ENCODE results near the gene GINS2. TPM values are rescaled to one million over a fixed set of nuclear protein-coding genes. Genes with fewer than 3 reads are reported as not detected.

GINS2 gene
- total RNA-seq, 1 experiment from 2014 or later = 38.0 TPM

DNA sequence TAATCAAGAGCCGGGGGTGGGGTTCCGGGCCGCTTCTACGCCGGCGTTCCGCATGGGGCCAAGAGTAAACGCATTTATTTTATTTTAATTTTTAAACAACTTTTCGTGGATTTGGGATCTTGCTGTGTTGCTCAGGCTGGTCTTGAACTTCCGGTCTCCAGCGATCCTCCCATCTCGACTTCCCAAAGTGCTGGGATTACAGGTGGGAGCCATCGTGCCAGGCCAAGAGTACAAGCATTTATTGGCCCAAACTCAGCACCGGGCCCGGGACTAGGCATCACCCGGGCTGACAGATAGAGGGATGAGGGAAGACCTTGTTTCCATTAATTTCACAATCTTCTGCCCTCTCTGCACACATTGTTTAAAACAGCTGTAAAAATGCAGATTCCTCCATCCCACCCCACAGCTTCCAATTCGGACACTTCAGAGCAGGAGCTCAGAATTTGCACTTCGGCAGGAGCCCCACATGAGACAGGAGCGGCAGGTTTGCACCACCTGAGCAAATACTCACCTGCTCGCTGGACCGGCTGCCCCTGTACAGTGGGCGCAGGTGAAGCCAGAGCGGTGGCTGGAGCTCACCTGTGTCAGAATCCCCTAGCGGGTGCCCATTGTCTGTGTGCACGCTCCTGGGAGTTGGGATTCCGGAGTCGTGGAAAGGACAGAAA lies 663 bp upstream of the GINS2 start:
- Mint-ChIP-seq H3K27me3 (ENCODE audit: low read depth) (peaks cover 17% of the 10 kb centered on the region; the same call in 1 of the 2 replicates), H3K36me3 (peaks cover 11% of the 10 kb centered on the region), H3K27ac (no peak overlapping the region), H3K4me3 (peak overlapping the region; percentile 62), H3K4me1 (peaks cover 10% of the 10 kb centered on the region), H3K9me3 (no peaks in the 10 kb centered on the region)
- POLR2A ChIA-PET = interaction anchor here (0.6 to 1.3 kb wide), 4 partner anchors 10 to 454 kb away, joined by 3 to 6 read pairs (median 4); no protein-coding TSS in a partner anchor
- ATAC-seq (no peak), DNase-seq (ENCODE audit: low spot score) (no peak)
- CTCF ChIA-PET = interaction anchor here (0.7 to 3.7 kb wide), 12 partner anchors 10 to 273 kb away, joined by 3 to 33 read pairs (median 4); no protein-coding TSS in a partner anchor
- TF ChIP-seq, protein P1, sequence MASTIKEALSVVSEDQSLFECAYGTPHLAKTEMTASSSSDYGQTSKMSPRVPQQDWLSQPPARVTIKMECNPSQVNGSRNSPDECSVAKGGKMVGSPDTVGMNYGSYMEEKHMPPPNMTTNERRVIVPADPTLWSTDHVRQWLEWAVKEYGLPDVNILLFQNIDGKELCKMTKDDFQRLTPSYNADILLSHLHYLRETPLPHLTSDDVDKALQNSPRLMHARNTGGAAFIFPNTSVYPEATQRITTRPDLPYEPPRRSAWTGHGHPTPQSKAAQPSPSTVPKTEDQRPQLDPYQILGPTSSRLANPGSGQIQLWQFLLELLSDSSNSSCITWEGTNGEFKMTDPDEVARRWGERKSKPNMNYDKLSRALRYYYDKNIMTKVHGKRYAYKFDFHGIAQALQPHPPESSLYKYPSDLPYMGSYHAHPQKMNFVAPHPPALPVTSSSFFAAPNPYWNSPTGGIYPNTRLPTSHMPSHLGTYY (CRISPR knock-in tag; IDR thresholded peaks at IDR 0.05) = no peak
- TF ChIP-seq ZNF219 (CRISPR knock-in tag; IDR thresholded peaks at IDR 0.05; ENCODE audit: borderline replicate concordance) = no peak
- peak; percentile 93 for TF ChIP-seq ZNF121 (CRISPR knock-in tag; IDR thresholded peaks at IDR 0.05)
- TF ChIP-seq GABPB1 (CRISPR knock-in tag; IDR thresholded peaks at IDR 0.05) = no peak
- no peak for TF ChIP-seq ZNF317 (CRISPR knock-in tag; IDR thresholded peaks at IDR 0.05; ENCODE audit: borderline replicate concordance, low read depth)

DNA sequence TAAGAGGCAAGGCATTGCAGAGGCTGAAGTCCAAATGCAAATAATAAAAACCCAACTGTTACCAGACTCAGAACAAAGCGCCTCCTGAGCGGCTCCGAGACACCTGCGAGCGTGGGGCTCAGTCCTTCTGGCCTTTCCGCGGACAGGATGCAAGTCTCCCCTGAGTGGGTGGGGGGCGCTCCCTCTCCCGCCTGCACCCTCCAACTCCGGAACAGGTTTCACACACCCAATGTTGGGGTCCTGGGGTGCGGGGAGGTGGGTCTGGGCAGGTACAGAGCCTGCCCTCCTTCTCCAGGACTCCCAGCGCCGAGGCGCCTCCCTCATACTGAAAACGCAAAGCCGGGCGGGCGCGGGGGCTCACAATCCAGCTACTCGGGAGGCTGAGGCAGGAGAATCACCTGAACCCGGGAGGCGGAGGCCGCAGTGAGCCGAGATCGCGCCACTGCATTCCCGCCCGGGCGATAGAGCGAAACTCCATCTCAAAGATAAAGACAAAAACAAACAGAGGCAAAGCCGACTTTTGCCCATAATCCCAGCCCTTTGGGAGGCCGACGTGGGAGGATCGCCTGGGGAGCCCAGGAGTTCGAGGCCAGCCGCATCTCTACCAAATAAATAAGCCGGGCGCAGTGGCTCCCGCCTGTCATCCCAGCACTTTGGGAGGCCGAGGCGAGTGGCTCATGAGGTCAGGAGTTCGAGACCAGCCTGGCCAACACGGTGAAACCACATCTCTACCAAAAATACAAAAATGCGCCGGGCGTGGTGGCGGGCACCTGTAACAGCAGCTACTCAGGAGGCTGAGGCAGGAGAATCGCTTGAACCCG lies 893 bp downstream of the GINS2 start:
- ChIA-PET POLR2A (interaction anchor here (1.3 kb wide), 1 partner anchor 28 kb away, joined by 4 read pairs; no protein-coding TSS in a partner anchor), CTCF (interaction anchor here (0.5 to 2.8 kb wide), 7 partner anchors 8 to 272 kb away, joined by 3 to 14 read pairs (median 4); no protein-coding TSS in a partner anchor)
- Mint-ChIP-seq H3K27ac (no peak overlapping the region), H3K36me3 (peaks cover 23% of the 10 kb centered on the region), H3K27me3 (ENCODE audit: low read depth) (peaks cover 17% of the 10 kb centered on the region; the same call in 1 of the 2 replicates), H3K9me3 (no peaks in the 10 kb centered on the region), H3K4me3 (peak overlapping the region; percentile 74), H3K4me1 (peaks cover 12% of the 10 kb centered on the region)
- TF ChIP-seq, protein P2, sequence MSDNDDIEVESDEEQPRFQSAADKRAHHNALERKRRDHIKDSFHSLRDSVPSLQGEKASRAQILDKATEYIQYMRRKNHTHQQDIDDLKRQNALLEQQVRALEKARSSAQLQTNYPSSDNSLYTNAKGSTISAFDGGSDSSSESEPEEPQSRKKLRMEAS (CRISPR knock-in tag; IDR thresholded peaks at IDR 0.05) = no peak
- TF ChIP-seq PRRX2 (CRISPR knock-in tag; IDR thresholded peaks at IDR 0.05) (no peak), GTF2I (CRISPR knock-in tag; conservative IDR thresholded peaks at IDR 0.05) (peak; percentile 45; the same call in 1 of the 2 replicates), FOXP1 (CRISPR knock-in tag; IDR thresholded peaks at IDR 0.05; ENCODE audit: borderline replicate concordance) (0 out of 2 replicates have a peak, but pooled peaks have one; percentile 20), ARID4B (CRISPR knock-in tag; IDR thresholded peaks at IDR 0.05; ENCODE audit: borderline replicate concordance) (no peak)
- TF ChIP-seq, protein P3, sequence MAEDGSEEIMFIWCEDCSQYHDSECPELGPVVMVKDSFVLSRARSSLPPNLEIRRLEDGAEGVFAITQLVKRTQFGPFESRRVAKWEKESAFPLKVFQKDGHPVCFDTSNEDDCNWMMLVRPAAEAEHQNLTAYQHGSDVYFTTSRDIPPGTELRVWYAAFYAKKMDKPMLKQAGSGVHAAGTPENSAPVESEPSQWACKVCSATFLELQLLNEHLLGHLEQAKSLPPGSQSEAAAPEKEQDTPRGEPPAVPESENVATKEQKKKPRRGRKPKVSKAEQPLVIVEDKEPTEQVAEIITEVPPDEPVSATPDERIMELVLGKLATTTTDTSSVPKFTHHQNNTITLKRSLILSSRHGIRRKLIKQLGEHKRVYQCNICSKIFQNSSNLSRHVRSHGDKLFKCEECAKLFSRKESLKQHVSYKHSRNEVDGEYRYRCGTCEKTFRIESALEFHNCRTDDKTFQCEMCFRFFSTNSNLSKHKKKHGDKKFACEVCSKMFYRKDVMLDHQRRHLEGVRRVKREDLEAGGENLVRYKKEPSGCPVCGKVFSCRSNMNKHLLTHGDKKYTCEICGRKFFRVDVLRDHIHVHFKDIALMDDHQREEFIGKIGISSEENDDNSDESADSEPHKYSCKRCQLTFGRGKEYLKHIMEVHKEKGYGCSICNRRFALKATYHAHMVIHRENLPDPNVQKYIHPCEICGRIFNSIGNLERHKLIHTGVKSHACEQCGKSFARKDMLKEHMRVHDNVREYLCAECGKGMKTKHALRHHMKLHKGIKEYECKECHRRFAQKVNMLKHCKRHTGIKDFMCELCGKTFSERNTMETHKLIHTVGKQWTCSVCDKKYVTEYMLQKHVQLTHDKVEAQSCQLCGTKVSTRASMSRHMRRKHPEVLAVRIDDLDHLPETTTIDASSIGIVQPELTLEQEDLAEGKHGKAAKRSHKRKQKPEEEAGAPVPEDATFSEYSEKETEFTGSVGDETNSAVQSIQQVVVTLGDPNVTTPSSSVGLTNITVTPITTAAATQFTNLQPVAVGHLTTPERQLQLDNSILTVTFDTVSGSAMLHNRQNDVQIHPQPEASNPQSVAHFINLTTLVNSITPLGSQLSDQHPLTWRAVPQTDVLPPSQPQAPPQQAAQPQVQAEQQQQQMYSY (CRISPR knock-in tag; IDR thresholded peaks at IDR 0.05) = no peak
- DNase-seq (ENCODE audit: low spot score) = no peak
- ATAC-seq = no peak
